ENCODE data around the gene UGGT2. TPM values are rescaled to one million over a fixed set of nuclear protein-coding genes. Genes with fewer than 3 reads are reported as not detected.
"Not testable (repeated sequence)": the region's sequence is repeated elsewhere in the genome, so short reads cannot be mapped to it uniquely, and the experiment has no call there.

Gene UGGT2
- total RNA-seq, 1 donor from 2014 or later, result 33.4 TPM

- H3K4me3 ChIP-seq; H3K27me3 ChIP-seq; H3K27ac ChIP-seq; H3K9me3 ChIP-seq; intact Hi-C loops (cut with DNase I); H3K4me1 ChIP-seq; DNase-seq (ENCODE audit: extremely low spot score in 2 of 2); H3K36me3 ChIP-seq: not testable (repeated sequence)
These were observed 6.6 kb downstream of the UGGT2 start for GRCh38 chr13:96046449-96047126.

GRCh38 chr13:96044238-96044637 lies 9.0 kb downstream of the UGGT2 start:
- no peaks in the 10 kb centered on the region for H3K36me3 ChIP-seq
- intact Hi-C loops (cut with DNase I), result no loop called here
- no peak overlapping the region for H3K4me3 ChIP-seq
- H3K27ac ChIP-seq, result no peak overlapping the region
- no peaks in the 10 kb centered on the region for H3K4me1 ChIP-seq
- no peak for DNase-seq (ENCODE audit: extremely low spot score in 2 of 2)
- H3K9me3 ChIP-seq, result peaks cover 9% of the 10 kb centered on the region
- H3K27me3 ChIP-seq, result no peaks in the 10 kb centered on the region
- TF ChIP-seq CTCF (IDR thresholded peaks at IDR 0.05), result no peak

- no peak overlapping the region for H3K4me3 ChIP-seq
- H3K9me3 ChIP-seq, result peaks cover 6% of the 10 kb centered on the region
- no peaks in the 10 kb centered on the region for H3K27me3 ChIP-seq
- no peak overlapping the region for H3K27ac ChIP-seq
- intact Hi-C loops (cut with DNase I), result no loop called here
- DNase-seq (ENCODE audit: extremely low spot score in 2 of 2), result no peak
- H3K36me3 ChIP-seq, result no peaks in the 10 kb centered on the region
- TF ChIP-seq CTCF (IDR thresholded peaks at IDR 0.05), result no peak
- no peak for TF ChIP-seq POLR2AphosphoS5 (IDR thresholded peaks at IDR 0.05; ENCODE audit: insufficient read depth in 1 of 2, low read depth in 1 of 2)
- no peak for TF ChIP-seq POLR2A (IDR thresholded peaks at IDR 0.05)
- no peaks in the 10 kb centered on the region for H3K4me1 ChIP-seq
These were observed 11.7 kb downstream of the UGGT2 start for GRCh38 chr13:96041326-96042110.

GRCh38 chr13:96036515-96036914 lies 16.7 kb downstream of the UGGT2 start:
- Histone ChIP-seq H3K27me3 (no peaks in the 10 kb centered on the region), H3K36me3 (no peaks in the 10 kb centered on the region), H3K4me3 (no peak overlapping the region), H3K9me3 (no peaks in the 10 kb centered on the region), H3K4me1 (no peaks in the 10 kb centered on the region), H3K27ac (no peak overlapping the region)
- intact Hi-C loops (cut with DNase I), result no loop called here
- no peak for DNase-seq (ENCODE audit: extremely low spot score in 2 of 2)
- TF ChIP-seq POLR2A (IDR thresholded peaks at IDR 0.05) (no peak), CTCF (IDR thresholded peaks at IDR 0.05) (no peak), POLR2AphosphoS5 (IDR thresholded peaks at IDR 0.05; ENCODE audit: insufficient read depth in 1 of 2, low read depth in 1 of 2) (no peak)

- H3K4me3 ChIP-seq, result no peak overlapping the region
- intact Hi-C loops (cut with DNase I), result no loop called here
- H3K4me1 ChIP-seq, result no peaks in the 10 kb centered on the region
- TF ChIP-seq CTCF (IDR thresholded peaks at IDR 0.05), result no peak
- no peak for TF ChIP-seq POLR2AphosphoS5 (IDR thresholded peaks at IDR 0.05; ENCODE audit: insufficient read depth in 1 of 2, low read depth in 1 of 2)
- no peak for TF ChIP-seq POLR2A (IDR thresholded peaks at IDR 0.05)
- no peaks in the 10 kb centered on the region for H3K27me3 ChIP-seq
- H3K27ac ChIP-seq, result no peak overlapping the region
- DNase-seq (ENCODE audit: extremely low spot score in 2 of 2), result no peak
- no peaks in the 10 kb centered on the region for H3K9me3 ChIP-seq
- no peaks in the 10 kb centered on the region for H3K36me3 ChIP-seq
These were observed 18.5 kb downstream of the UGGT2 start for GRCh38 chr13:96034662-96035061.
